Activated T-helper 17 cell treated with anti-CD3 and anti-CD28 coated beads, Interleukin-2, amount 50 U/mL, for 72 hours (primary cell): ENCODE results near the gene TLE4. TPM values are rescaled to one million over a fixed set of nuclear protein-coding genes. Genes with fewer than 3 reads are reported as not detected.

Experiments
- ATAC-seq: fragments of 150-1000 bp; cut with Tn5 transposase; replicated peaks from 2 replicates; pipeline ENCODE4 v1.10.0; 2021; ENCODE audit warnings: mild to moderate bottlenecking, moderate library complexity
- H3K27ac Mint-ChIP-seq: one replicate; pipeline ENCODE4 v1.8.0; 2022; ENCODE audit warnings: mixed read lengths
- H3K27me3 Mint-ChIP-seq: one replicate; pipeline ENCODE4 v1.8.0; 2022; ENCODE audit warnings: mixed read lengths
- H3K36me3 Mint-ChIP-seq: one replicate; pipeline ENCODE4 v1.8.0; 2022; ENCODE audit warnings: low read depth, mild to moderate bottlenecking, mixed read lengths
- H3K4me1 Mint-ChIP-seq: one replicate; pipeline ENCODE4 v1.8.0; 2022; ENCODE audit warnings: mixed read lengths
- H3K4me3 Mint-ChIP-seq: one replicate; pipeline ENCODE4 v1.8.0; 2022; ENCODE audit warnings: mild to moderate bottlenecking, mixed read lengths
- H3K9me3 Mint-ChIP-seq: one replicate; pipeline ENCODE4 v1.8.0; 2022; ENCODE audit warnings: mixed read lengths
- total RNA-seq, 2 donors: library from RNA; stranded (reverse); gene quantifications; one replicate each; pipeline ENCODE4 v1.2.3, GENCODE V29; 2022

Gene TLE4
- total RNA-seq, 2 donors from 2014 or later = 17.4 to 19.3 TPM

DNA sequence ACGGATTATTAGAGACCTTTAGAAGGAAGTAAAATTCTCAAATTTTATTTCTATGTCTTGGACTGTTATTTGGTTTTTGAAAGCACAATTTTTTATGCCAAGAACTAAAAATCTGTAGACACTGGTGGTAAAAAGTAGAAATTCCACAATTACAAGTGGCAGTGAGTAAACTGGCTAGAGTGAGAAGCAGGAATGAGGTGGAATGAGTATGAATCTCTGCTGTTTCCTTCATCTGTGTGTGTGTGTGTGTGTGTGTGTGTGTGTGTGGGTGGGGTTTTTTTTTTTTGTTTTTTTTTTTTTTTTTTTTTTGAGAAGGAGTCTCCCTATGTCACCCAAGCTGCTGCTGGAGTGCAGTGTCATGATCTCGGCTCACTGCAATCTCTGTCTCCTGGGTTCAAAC lies 94.2 kb downstream of the TLE4 start:
- no peak for ATAC-seq
- Mint-ChIP-seq H3K36me3 (peaks cover 29% of the 10 kb centered on the region), H3K4me1 (peaks cover 24% of the 10 kb centered on the region), H3K9me3 (no peaks in the 10 kb centered on the region), H3K27ac (no peak overlapping the region), H3K4me3 (no peak overlapping the region), H3K27me3 (no peaks in the 10 kb centered on the region)

- Mint-ChIP-seq H3K27me3 (no peaks in the 10 kb centered on the region), H3K4me3 (no peak overlapping the region), H3K9me3 (no peaks in the 10 kb centered on the region), H3K4me1 (peaks cover 21% of the 10 kb centered on the region), H3K27ac (no peak overlapping the region), H3K36me3 (peaks cover 40% of the 10 kb centered on the region)
- ATAC-seq = no peak
Measured at GRCh38 chr9:79667120-79667519, 95.4 kb downstream of the TLE4 start.

- Mint-ChIP-seq H3K9me3 (no peaks in the 10 kb centered on the region), H3K36me3 (peaks cover 41% of the 10 kb centered on the region), H3K4me1 (peaks cover 19% of the 10 kb centered on the region), H3K27me3 (no peaks in the 10 kb centered on the region), H3K4me3 (no peak overlapping the region), H3K27ac (no peak overlapping the region)
- no peak for ATAC-seq
Measured at GRCh38 chr9:79667817-79668436, 96.2 kb downstream of the TLE4 start.

DNA sequence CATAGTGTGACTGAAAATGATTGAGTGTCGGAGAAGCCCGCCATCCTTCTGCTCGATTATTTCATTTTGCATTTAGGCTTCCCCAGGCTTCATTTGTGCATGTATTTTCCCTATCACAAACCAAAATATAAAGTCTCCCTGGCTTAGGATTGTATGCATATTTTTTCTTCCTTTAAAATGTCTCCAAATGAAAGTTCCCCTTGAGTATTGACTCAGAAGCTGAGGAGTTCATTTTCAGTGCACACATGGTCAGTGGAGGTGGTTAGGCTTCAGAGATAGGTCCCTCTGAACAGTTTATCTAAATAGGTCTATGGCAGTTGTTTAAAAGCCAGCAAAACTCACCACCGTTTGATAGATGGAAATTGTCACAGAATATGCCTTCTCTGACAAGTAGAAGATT lies 97.2 kb downstream of the TLE4 start:
- no peak overlapping the region for H3K4me3 Mint-ChIP-seq
- peaks cover 44% of the 10 kb centered on the region for H3K36me3 Mint-ChIP-seq
- H3K9me3 Mint-ChIP-seq = no peaks in the 10 kb centered on the region
- no peak overlapping the region for H3K27ac Mint-ChIP-seq
- H3K4me1 Mint-ChIP-seq = peaks cover 21% of the 10 kb centered on the region
- H3K27me3 Mint-ChIP-seq = no peaks in the 10 kb centered on the region
- ATAC-seq = no peak

DNA sequence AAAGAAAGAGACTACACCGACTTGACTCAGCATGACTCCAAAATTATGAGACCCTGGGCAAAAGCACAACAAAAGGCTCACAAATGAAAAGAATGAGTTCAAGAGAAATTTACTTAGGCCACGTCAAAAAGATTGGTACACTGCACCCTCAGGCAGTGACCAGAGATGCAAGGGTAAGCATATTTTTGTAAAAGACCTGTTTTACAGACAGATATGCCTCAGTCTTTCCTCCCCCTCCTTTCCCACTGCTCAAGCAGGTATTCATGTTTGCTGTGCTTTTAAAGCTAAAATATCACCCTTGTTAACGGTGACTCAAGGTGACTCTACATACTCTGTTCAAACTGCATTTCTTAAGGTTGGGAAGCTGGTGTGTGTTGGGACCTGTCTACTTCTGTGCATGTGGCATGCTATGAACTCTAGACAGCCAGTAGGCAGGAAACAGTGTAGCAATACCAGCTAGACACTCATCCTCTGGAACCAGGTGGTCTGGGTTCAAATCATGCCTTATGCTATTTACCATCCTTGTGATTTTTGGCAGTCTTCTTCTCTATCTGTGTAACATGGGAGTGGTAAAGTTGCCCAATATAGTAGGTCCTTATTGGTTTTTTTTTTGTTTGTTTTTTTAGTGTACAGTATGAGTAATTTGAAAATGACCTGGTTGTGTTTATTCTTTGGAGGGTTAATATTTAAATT lies 98.7 kb downstream of the TLE4 start:
- peaks cover 43% of the 10 kb centered on the region for H3K36me3 Mint-ChIP-seq
- ATAC-seq = peak; percentile 43
- H3K27ac Mint-ChIP-seq = no peak overlapping the region
- H3K9me3 Mint-ChIP-seq = no peaks in the 10 kb centered on the region
- H3K4me1 Mint-ChIP-seq = peaks cover 22% of the 10 kb centered on the region
- H3K4me3 Mint-ChIP-seq = no peak overlapping the region
- no peaks in the 10 kb centered on the region for H3K27me3 Mint-ChIP-seq

DNA sequence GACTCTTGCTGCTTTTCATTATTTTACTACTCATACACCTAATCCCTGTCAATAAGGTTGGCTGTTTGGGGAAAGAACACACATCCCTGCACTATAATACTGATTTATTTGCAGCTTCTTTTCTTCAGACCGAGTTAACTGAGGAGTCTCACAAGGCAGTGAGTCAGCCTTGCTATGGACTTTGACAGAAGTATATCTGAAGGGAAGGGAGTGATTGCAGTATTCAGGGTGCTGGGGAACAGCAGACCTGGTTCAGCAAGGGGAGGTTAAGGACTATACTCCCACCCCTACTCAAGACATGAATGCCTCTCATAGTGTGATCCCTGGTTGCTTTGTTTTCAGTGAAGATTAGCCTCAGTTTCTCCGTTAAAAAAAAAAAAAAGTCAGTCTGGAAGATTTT lies 99.8 kb downstream of the TLE4 start:
- peaks cover 35% of the 10 kb centered on the region for H3K36me3 Mint-ChIP-seq
- no peaks in the 10 kb centered on the region for H3K27me3 Mint-ChIP-seq
- peaks cover 22% of the 10 kb centered on the region for H3K4me1 Mint-ChIP-seq
- no peaks in the 10 kb centered on the region for H3K9me3 Mint-ChIP-seq
- H3K4me3 Mint-ChIP-seq = no peak overlapping the region
- H3K27ac Mint-ChIP-seq = no peak overlapping the region
- no peak for ATAC-seq

DNA sequence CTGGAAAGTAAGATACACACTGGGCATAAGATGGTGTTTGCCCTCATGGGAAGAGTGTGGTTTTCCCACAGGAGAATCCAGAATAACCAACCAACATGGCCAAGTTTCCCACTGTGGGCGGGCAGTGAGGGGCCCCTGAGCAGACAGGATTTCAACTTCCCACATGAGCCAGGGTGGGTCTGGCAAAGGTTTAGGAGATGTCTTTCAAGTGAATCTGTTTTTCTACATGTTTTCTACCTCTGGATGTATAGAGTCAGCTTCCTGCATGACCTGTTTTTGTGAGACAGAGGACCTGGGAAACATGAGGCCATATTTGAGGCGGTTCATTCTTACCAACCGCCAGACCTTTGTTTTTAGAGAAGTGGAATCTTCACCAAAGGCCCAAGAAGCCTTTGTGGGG lies 100.5 kb downstream of the TLE4 start:
- peaks cover 22% of the 10 kb centered on the region for H3K4me1 Mint-ChIP-seq
- no peaks in the 10 kb centered on the region for H3K9me3 Mint-ChIP-seq
- H3K36me3 Mint-ChIP-seq = peaks cover 35% of the 10 kb centered on the region
- no peak for ATAC-seq
- H3K4me3 Mint-ChIP-seq = no peak overlapping the region
- H3K27ac Mint-ChIP-seq = no peak overlapping the region
- no peaks in the 10 kb centered on the region for H3K27me3 Mint-ChIP-seq

- Mint-ChIP-seq H3K27me3 (no peaks in the 10 kb centered on the region), H3K4me1 (peaks cover 22% of the 10 kb centered on the region), H3K4me3 (no peak overlapping the region), H3K36me3 (peaks cover 35% of the 10 kb centered on the region), H3K9me3 (no peaks in the 10 kb centered on the region), H3K27ac (no peak overlapping the region)
- no peak for ATAC-seq
Measured at GRCh38 chr9:79672891-79673290, 101.1 kb downstream of the TLE4 start.

GRCh38 chr9:79673614-79674013 lies 101.8 kb downstream of the TLE4 start:
- H3K4me1 Mint-ChIP-seq = peaks cover 22% of the 10 kb centered on the region
- H3K27me3 Mint-ChIP-seq = no peaks in the 10 kb centered on the region
- ATAC-seq = no peak
- H3K27ac Mint-ChIP-seq = peak overlapping the region; percentile 71
- H3K4me3 Mint-ChIP-seq = no peak overlapping the region
- peaks cover 35% of the 10 kb centered on the region for H3K36me3 Mint-ChIP-seq
- no peaks in the 10 kb centered on the region for H3K9me3 Mint-ChIP-seq

DNA sequence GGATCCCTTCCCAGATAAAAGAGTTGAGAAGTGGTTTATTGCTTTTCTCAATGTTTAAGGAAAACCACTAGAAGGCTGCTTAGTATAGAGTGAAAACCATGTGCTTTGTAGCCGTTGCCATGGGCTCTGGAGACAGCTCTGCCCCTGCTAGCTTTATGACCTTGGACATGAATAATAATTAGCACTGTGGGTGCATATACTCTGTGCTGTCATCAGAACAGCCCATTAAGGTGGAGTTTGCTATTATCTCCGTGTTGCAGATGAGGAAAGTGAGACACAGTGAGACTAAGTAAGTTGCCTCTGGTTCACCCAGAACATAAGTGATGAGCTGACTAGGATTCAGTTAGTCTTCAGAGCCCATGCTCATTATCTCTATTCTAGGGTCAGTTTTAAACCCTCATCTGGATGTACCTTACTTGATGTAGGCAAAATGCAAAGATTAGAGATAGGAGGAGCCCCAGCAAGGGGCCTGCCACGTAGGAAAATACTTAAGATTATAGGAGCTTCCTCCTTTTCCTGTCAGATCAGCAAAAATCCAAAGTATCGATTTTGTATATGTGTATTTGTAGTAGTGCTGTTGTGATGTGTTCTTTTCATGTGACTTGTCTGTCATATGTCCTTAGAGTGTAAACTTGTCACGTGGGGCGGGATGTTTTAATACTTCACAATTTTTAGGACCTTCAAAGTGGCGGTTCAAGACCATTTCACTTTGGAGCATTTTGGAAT lies 102.5 kb downstream of the TLE4 start:
- Mint-ChIP-seq H3K36me3 (peaks cover 35% of the 10 kb centered on the region), H3K9me3 (no peaks in the 10 kb centered on the region), H3K27me3 (no peaks in the 10 kb centered on the region), H3K4me3 (no peak overlapping the region), H3K4me1 (peaks cover 19% of the 10 kb centered on the region), H3K27ac (peak overlapping the region; percentile 71)
- ATAC-seq = no peak

- H3K4me3 Mint-ChIP-seq = no peak overlapping the region
- no peak for ATAC-seq
- no peaks in the 10 kb centered on the region for H3K27me3 Mint-ChIP-seq
- H3K36me3 Mint-ChIP-seq = no peaks in the 10 kb centered on the region
- peaks cover 8% of the 10 kb centered on the region for H3K4me1 Mint-ChIP-seq
- no peaks in the 10 kb centered on the region for H3K9me3 Mint-ChIP-seq
- H3K27ac Mint-ChIP-seq = peak overlapping the region; percentile 43
Measured at GRCh38 chr9:79681576-79681975, 109.8 kb downstream of the TLE4 start.

- no peak for ATAC-seq
- Mint-ChIP-seq H3K4me1 (peaks cover 14% of the 10 kb centered on the region), H3K9me3 (peaks cover under 1% of the 10 kb centered on the region), H3K27ac (no peak overlapping the region), H3K36me3 (no peaks in the 10 kb centered on the region), H3K4me3 (no peak overlapping the region), H3K27me3 (no peaks in the 10 kb centered on the region)
Measured at GRCh38 chr9:79682076-79682736, 110.4 kb downstream of the TLE4 start.

DNA sequence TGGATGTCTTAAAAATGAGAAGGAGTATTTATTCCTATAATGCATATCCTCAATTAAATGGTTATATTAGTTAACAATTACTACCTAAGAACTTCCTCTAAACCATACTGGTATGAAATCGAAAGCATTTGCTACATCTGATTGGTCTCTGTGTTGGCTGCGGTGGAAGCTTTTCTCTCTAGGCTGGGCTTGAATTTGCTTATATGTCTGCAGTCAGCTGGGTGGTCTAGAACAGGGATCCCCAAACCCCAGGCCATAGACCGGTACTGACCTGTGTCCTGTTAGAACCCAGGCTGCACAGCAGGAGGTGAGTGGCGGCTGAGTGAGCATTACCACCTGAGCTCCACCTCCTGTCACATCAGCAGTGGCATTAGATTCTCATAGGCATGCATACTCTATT lies 112.3 kb downstream of the TLE4 start:
- no peaks in the 10 kb centered on the region for H3K36me3 Mint-ChIP-seq
- peaks cover 25% of the 10 kb centered on the region for H3K4me1 Mint-ChIP-seq
- no peak overlapping the region for H3K27ac Mint-ChIP-seq
- peaks cover 4% of the 10 kb centered on the region for H3K9me3 Mint-ChIP-seq
- no peak for ATAC-seq
- H3K4me3 Mint-ChIP-seq = no peak overlapping the region
- no peaks in the 10 kb centered on the region for H3K27me3 Mint-ChIP-seq

DNA sequence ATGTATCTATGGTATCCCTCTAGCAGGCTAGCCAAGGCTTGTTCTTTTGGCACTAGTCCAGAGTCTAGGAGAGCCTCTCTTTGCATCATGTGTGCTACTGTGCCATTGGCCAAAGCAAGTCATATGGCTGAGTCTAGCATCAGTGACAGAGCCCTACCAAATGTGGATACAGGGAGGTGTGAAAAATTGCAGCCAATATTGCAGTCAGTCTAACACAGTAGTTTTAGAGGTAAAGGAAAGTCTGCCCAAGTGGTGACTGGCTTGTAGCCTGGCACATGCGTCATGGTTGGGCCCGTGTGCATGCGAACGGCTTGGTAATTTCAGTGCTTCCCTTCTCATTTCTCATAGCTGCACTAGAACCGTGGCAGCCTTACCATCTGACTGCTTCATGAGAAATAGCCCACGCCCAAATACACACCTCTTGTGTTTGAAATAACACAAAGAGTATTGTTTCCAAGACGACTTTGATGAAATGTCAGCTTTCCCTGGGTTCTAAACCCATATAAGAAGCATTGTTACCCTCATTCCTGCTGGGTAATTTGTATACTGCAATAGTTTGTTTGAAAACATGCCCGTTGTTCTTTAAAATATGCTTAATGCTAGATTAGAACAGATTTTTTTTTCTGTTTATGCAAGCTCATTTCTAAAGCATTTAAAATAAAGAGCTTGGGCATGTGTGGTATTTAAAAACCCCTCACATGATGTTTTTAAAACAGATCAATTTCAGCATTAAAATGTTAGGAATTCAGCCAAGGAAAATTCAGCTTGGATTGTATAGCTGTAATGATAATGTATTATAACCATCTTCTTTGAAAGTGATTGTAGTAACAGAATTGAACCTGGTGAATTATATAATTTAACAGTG lies 113.2 kb downstream of the TLE4 start:
- Mint-ChIP-seq H3K4me3 (no peak overlapping the region), H3K36me3 (no peaks in the 10 kb centered on the region), H3K4me1 (peaks cover 26% of the 10 kb centered on the region)

More for the DNA sequence above, 113.2 kb downstream of the TLE4 start:
- Mint-ChIP-seq H3K9me3 (peaks cover 4% of the 10 kb centered on the region), H3K27me3 (no peaks in the 10 kb centered on the region), H3K27ac (no peak overlapping the region)
- ATAC-seq = no peak
